HG02571 (cell line): ENCODE data around the gene RAB11FIP2.
"Not testable (repeated sequence)": the region's sequence is repeated elsewhere in the genome, so short reads cannot be mapped to it uniquely, and the experiment has no call there.

ENCODE experiments used
- ATAC-seq: cut with Tn5 transposase; IDR thresholded peaks from one replicate; pipeline ENCODE4 v1.9.1; 2021; ENCODE audit warnings: mild to moderate bottlenecking, moderate library complexity; ENCODE audit not compliant: unreplicated experiment

Gene RAB11FIP2, protein sequence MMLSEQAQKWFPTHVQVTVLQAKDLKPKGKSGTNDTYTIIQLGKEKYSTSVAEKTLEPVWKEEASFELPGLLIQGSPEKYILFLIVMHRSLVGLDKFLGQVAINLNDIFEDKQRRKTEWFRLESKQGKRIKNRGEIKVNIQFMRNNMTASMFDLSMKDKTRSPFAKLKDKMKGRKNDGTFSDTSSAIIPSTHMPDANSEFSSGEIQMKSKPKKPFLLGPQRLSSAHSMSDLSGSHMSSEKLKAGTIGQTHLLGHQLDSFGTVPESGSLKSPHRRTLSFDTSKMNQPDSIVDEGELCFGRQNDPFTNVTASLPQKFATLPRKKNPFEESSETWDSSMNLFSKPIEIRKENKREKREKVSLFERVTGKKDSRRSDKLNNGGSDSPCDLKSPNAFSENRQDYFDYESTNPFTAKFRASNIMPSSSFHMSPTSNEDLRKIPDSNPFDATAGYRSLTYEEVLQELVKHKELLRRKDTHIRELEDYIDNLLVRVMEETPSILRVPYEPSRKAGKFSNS

GRCh38 chr10:118046395-118047156 lies at the start of gene RAB11FIP2:
TSS of gene RAB11FIP2 (minus strand) at chr10:118046941. CDS start at chr10:118046163, 778 bp downstream.
- peak; percentile 95 for ATAC-seq

- no peak for ATAC-seq
Measured at GRCh38 chr10:118096022-118096421, 49.3 kb upstream of the RAB11FIP2 start.

DNA sequence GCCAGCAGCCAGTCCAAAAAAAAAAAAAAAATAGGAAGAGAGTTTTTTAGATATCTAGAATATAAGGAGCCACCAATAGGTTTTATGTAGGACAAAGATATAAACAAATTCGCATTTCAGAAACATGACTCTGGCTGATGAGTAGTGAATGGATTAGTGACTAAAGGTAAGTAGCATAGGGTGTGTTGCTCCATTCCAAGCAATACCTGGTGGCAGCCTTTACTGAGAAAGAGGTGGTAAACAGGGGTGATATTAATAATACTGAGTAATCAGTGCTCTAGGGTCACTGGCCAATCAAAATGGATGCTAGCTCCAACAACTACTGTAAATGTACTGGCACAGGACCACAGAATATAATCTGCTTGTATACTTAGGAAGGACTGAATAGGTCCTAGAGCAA lies 45.5 kb upstream of the RAB11FIP2 start:
- no peak for ATAC-seq

DNA sequence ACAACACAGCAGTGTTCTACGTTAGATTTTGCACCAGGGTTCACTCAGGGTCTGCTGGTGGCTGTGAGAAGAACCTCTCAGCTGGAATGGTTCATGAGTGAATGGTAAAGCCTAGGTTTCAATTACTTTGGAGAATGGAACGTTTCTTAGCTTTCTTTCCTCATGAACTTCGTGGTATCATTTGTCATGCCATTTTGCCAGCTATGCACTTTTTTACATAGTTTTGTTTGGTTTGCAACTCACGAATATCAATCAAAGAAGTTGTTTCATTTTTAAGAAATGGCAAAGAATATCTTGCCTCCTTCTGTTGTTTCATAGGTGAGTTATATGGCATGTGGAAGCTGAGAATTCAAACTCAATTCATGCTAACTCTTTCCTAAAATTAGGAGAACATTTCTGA lies 34.1 kb upstream of the RAB11FIP2 start:
- no peak for ATAC-seq

DNA sequence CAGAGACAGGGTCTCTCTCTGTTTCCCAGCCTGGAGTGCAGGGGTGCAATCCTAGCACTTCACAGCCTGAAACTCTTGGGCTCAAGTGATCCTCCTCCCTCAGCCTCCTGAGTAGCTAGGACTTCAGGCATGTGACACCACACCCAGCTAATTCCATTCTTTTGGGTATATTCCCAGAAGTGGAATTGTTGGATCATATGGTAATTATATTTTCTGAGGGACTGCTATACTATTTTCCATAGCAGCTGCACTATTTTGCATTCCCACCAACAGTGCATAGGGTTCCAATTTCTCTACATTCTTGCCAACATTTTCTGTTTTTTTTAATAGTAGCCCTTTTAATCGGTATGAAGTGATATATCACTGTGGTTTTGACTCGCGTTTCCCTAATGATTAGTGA lies 30.0 kb upstream of the RAB11FIP2 start:
- ATAC-seq, result no peak

DNA sequence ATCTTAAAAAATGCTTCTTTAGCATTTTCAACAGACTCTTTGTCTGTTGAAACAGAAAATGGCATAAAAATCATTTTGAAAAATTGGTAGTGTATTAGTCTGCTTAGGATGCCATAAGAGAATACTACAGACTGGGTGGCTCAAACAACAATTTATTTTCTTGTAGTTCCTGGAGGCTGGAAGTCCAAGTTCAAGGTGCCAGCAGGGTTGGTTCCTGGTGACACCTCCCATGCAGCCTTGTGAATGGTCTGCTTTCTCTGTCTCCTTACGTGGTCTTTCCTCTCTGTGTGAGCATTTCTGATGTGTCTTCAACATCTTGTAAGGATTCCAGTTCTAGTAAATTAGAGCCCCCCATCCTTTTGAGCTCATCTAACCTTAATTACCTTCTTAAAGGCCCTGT lies 26.1 kb upstream of the RAB11FIP2 start:
- no peak for ATAC-seq

- not testable (repeated sequence) for ATAC-seq
Measured at GRCh38 chr10:118067389-118067788, 20.6 kb upstream of the RAB11FIP2 start.

- ATAC-seq, result no peak
Measured at GRCh38 chr10:118062798-118063238, 16.1 kb upstream of the RAB11FIP2 start.

GRCh38 chr10:118058371-118058770 lies 11.6 kb upstream of the RAB11FIP2 start:
- ATAC-seq, result no peak

GRCh38 chr10:118057361-118057760 lies 10.6 kb upstream of the RAB11FIP2 start:
- no peak for ATAC-seq

- no peak for ATAC-seq
Measured at GRCh38 chr10:118054383-118054782, 7.6 kb upstream of the RAB11FIP2 start.

DNA sequence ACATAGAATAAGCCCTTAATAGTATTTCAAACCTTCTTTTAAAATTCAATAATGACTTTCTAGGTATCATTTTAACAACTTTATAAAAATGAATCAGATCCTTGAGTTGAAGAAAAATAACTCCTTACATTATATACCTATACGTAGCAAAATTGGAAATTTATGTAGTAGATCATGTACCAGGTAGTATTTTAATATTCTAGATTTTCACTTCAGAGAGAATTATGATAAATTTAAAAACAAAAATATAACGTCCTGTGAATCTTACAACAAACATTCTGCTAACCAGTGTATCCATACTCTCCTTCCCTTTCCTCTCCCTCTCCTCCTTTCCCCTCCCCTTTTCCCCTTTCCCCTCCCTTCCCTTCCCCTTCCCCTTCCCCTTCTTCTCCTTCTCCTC lies 6.1 kb upstream of the RAB11FIP2 start:
- ATAC-seq, result no peak

DNA sequence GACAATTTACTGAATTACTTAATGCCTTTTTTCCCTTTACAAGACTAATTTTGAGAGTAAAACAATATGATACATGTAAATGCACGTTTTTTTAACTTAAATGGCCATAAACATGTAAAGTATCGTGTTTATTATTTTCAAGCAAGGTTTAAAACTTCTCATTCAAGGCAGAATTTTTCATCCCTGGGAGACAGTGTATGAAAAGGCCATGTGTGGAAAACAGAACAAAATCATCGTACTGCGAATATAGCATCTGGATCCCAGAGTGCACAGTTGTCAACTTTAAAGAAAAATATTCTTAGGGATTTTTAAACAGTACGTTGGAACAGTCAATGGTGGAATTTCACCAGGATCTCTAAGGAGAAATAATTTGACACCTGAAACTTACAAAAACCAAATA lies 1.1 kb upstream of the RAB11FIP2 start:
- ATAC-seq, result no peak

GRCh38 chr10:118047157-118047719 lies 497 bp upstream of the RAB11FIP2 start:
- ATAC-seq, result peak; percentile 13

DNA sequence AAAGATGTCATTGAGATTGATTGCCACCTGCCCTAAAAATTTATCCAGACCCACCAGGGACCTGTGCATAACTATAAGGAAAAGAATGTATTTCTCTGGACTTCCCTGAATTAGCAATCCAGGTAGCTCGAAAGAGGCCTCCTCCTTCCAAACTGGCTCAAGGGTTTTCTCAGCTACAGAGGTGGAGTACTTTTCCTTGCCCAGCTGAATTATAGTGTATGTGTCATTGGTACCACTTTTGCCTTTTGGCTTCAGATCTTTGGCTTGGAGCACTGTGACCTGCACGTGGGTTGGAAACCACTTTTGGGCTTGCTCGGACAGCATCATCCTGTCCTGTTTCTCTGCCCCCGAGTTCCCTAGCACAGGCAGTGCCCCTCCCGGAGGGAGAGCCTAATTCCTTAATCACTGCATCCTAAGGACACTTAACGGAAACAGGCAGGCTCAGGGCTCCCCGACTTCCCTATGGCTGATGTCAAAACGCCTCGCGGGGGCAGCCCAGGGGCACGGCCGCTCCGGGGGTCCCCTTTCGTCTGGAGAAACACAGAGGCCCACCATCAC lies 825 bp downstream of the RAB11FIP2 start:
- ATAC-seq, result peak; percentile 10

DNA sequence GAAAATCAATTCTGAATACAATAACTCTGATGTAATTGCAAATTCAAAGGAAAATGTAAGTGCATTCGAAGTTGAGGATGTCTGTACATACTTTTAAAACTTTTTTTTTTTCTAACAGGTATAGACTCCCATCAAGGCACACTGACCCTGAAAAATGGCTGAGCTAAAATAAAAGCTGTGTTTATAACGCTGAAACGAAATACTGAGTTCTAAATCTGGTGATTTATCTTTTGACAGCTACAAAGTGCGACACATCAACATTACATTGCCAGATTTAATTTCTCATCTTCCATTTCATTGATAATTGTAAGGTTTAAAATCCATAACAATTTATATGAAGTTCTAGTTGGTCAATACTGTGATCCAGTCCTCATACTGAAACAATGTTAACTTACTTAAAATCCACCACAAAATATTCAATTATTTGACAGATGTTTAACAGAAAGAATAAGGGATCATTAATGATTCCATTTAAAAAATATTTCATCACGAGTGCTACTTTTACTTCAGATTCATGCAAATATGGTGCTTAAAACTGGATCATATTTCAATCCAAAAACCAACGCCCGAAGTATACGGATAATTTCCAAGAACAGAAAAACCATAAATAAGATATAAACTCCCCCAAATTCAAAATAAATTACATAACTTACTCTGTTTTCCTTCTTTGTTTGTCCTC lies 1.4 kb downstream of the RAB11FIP2 start:
- no peak for ATAC-seq

- no peak for ATAC-seq
Measured at GRCh38 chr10:118042827-118043242, 3.9 kb downstream of the RAB11FIP2 start.

DNA sequence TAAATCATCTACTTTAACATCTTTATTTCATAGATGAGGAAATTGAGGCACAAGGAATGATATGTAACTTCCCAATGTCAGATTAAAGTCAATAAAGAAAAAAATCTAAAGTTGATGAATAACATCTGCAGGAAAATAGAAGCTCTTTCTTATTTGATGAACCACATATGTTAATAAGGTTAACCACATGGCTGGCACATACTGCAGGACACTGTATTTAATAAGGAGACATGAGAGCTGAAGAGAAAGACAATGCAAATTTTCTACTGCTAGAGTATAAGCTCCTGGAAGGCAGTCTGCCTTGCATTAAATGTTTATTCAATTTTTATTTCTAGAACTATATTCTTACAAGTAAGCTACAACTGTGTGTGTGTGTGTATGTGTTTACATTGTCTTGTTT lies 4.4 kb downstream of the RAB11FIP2 start:
- no peak for ATAC-seq

GRCh38 chr10:118041316-118041715 lies 5.4 kb downstream of the RAB11FIP2 start:
- ATAC-seq, result no peak

DNA sequence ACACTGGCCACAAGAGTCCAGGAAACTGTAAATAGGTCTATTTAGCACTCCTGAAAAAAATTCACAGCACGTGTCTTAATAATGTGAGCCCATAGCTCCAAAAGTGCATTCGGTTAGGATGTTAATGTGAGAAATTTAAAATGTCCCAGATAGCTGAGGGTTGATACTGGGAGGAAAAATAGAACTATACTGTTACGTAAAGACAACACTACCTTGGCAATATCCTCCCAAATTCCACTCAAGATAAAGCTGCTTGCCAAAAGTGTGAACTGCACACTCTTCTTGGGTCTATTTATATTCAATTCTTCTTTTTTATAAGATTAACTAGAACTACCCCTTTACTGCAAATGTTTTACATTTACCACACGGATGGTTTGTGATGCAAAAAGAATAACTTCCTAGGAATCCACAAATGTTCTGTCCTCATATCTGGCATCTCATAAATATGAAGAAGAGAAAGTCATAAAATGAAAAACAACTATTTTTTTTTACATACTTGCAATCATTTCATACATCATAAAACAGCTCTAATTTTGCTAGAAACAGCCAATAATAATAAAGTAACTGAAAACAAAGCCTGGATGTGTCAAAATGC lies 10.4 kb downstream of the RAB11FIP2 start:
- ATAC-seq, result no peak
